Measurements from ENCODE around the gene C22orf39.

C22orf39 gene

GRCh38 chr22:19447330-19448075 is at the start of gene C22orf39:
Gene C22orf39 (minus strand): TSS chr22:19447711. CDS start chr22:19447688, 23 bp downstream.
- peak; percentile 85 for DNase-seq (ENCODE audit: low read depth, low spot score)

GRCh38 chr22:19497245-19497644 is 49.7 kb upstream of the C22orf39 start:
- no peak for DNase-seq (ENCODE audit: low read depth, low spot score)

- no peak for DNase-seq (ENCODE audit: low read depth, low spot score)
Observed at GRCh38 chr22:19496324-19496630, 48.8 kb upstream of the C22orf39 start.

- no peak for DNase-seq (ENCODE audit: low read depth, low spot score)
Observed at GRCh38 chr22:19495562-19496323, 48.2 kb upstream of the C22orf39 start.

GRCh38 chr22:19494676-19495173 is 47.2 kb upstream of the C22orf39 start:
- DNase-seq (ENCODE audit: low read depth, low spot score) = no peak

- DNase-seq (ENCODE audit: low read depth, low spot score) = no peak
Observed at GRCh38 chr22:19494001-19494560, 46.6 kb upstream of the C22orf39 start.

GRCh38 chr22:19492504-19493174 is 45.1 kb upstream of the C22orf39 start:
- no peak for DNase-seq (ENCODE audit: low read depth, low spot score)

- DNase-seq (ENCODE audit: low read depth, low spot score) = no peak
Observed at GRCh38 chr22:19490628-19491230, 43.2 kb upstream of the C22orf39 start.

- no peak for DNase-seq (ENCODE audit: low read depth, low spot score)
Observed at GRCh38 chr22:19488884-19489843, 41.7 kb upstream of the C22orf39 start.

- no peak for DNase-seq (ENCODE audit: low read depth, low spot score)
Observed at GRCh38 chr22:19488285-19488684, 40.8 kb upstream of the C22orf39 start.

GRCh38 chr22:19483481-19484244 is 36.2 kb upstream of the C22orf39 start:
- no peak for DNase-seq (ENCODE audit: low read depth, low spot score)

- no peak for DNase-seq (ENCODE audit: low read depth, low spot score)
Observed at GRCh38 chr22:19482297-19482696, 34.8 kb upstream of the C22orf39 start.

- DNase-seq (ENCODE audit: low read depth, low spot score) = no peak
Observed at GRCh38 chr22:19480789-19481188, 33.3 kb upstream of the C22orf39 start.

- DNase-seq (ENCODE audit: low read depth, low spot score) = no peak
Observed at GRCh38 chr22:19480173-19480568, 32.7 kb upstream of the C22orf39 start.

- DNase-seq (ENCODE audit: low read depth, low spot score) = peak; percentile 92
Observed at GRCh38 chr22:19479355-19480172, 32.1 kb upstream of the C22orf39 start, which contains the start of gene CDC45. Gene CDC45 (plus strand): TSS chr22:19479920. CDS start chr22:19479969, 49 bp downstream.

- DNase-seq (ENCODE audit: low read depth, low spot score) = peak; percentile 56
Observed at GRCh38 chr22:19478901-19479354, 31.4 kb upstream of the C22orf39 start, which contains the start of gene UFD1. Gene UFD1 (minus strand): TSS chr22:19479193. CDS start chr22:19479085, 108 bp downstream.

GRCh38 chr22:19478045-19478900 is 30.8 kb upstream of the C22orf39 start:
- no peak for DNase-seq (ENCODE audit: low read depth, low spot score)

Data from activated CD4-positive, CD25-positive, alpha-beta regulatory T cell treated with anti-CD3 and anti-CD28 coated beads, Interleukin-2, amount 50 U/mL, for 16 hours (primary cell).